ENCODE data around the gene CATSPERZ. TPM values are rescaled to one million over a fixed set of nuclear protein-coding genes. Genes with fewer than 3 reads are reported as not detected.

CATSPERZ gene
- total and polyA plus RNA-seq, 2 of the 13 experiments (the other 11 are each of a cell fraction or from before 2014, with no cell fraction given): 0.22 to 0.48 TPM

DNA sequence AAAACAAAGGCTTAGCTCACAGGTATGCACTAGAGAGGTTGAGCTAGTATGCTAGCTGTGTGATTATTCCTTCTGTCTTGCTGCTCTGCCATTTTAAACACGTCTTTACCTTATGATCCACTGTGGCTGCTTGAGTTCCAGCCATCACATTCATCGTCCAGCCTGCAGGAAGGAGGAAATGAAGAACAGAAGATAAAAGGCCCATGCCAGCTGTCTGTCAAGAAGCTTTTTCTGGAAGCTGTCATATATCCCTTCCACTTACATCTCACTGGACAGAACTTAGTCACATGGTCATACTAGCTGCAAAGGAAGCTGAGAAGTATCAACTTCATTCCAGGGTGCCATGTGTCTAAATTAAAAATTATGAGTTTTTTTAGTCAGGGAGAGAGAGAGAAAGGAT is 27.2 kb downstream of the CATSPERZ start:
- no TSS peak for BruUV-seq (replicated peaks)
- Histone ChIP-seq H3K27ac (ENCODE audit: extremely low read length, insufficient read depth, low read length) (no peak overlapping the region), H3K4me3 (replicated peaks in 1 of 3; ENCODE audit: insufficient read depth in 1 of 3, low read depth in 2 of 3, low read length in 3 of 3) (no peak overlapping the region), H2AFZ (ENCODE audit: low read length) (no peak overlapping the region), H3K36me3 (replicated peaks in 1 of 2; ENCODE audit: control insufficient read depth in 1 of 2, insufficient read depth in 2 of 2, low read length in 2 of 2) (no peaks in the 10 kb centered on the region), H3K79me2 (ENCODE audit: insufficient read depth, low read length) (no peaks in the 10 kb centered on the region), H3K4me2 (ENCODE audit: low read depth, low read length) (no peak overlapping the region), H3K9ac (ENCODE audit: insufficient read depth, low read depth, low read length) (no peak overlapping the region), H3K4me1 (ENCODE audit: insufficient read depth, low read length) (peaks cover 22% of the 10 kb centered on the region), H3K27me3 (ENCODE audit: control insufficient read depth in 1 of 2, insufficient read depth in 2 of 2, low read length in 2 of 2) (peaks cover under 1 to 7% of the 10 kb centered on the region in 2 experiments; a peak in 3 of 5 replicates), H4K20me1 (ENCODE audit: insufficient read depth, low read length) (no peaks in the 10 kb centered on the region), H3K9me3 (ENCODE audit: low read length) (no peaks in the 10 kb centered on the region)
- TF ChIP-seq ZFP36L1 (CRISPR knock-in tag; IDR thresholded peaks at IDR 0.05) (no peak), CAMTA2 (CRISPR knock-in tag; IDR thresholded peaks at IDR 0.05; ENCODE audit: borderline replicate concordance) (no peak)
- POLR2A ChIA-PET: interaction anchor here (3.2 kb wide), 1 partner anchor 10 kb away, joined by 12 read pairs; the partner anchor contains the start of genes PRDX5 and TRMT112
- WGBS (ENCODE audit: low lambda C conversion rate): 27% methylated on average over 2 of the region's 2 CpGs
- DNase-seq (ENCODE audit: low spot score): no peak
- no peak for ATAC-seq
- intact Hi-C loops (cut with micrococcal nuclease; ENCODE audit: unreplicated experiment) (no loop called here), in situ Hi-C loops (cut with HindIII; ENCODE audit: extremely low pct_ligation_motif_present, low pct_unique_long_range_greater_than_20kb) (no loop called here)
- FAIRE-seq: no peak
- CTCF ChIA-PET (ENCODE audit: low intra/inter-chr PET ratio, low total read pairs): no interaction called here

DNA sequence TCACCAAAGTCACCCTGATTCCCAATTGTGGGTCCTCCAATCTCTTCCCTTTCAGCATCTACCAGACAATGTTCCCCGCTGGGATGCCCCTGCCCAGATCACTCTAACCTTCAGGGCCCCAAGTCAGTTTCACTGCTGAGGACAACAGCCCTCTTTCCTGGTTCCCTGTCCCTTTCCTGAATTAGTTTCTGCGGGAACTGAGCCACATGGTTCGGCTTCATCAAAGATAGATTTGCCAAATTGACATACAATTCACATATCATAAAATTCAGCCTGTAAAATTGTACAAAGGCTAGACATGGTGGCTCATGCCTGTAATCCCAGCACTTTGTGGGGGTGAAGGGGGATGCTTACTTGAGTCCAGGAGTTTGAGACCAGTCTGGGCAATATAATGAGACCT is 27.8 kb downstream of the CATSPERZ start:
- CTCF ChIA-PET (ENCODE audit: low intra/inter-chr PET ratio, low total read pairs): no interaction called here
- in situ Hi-C loops (cut with HindIII; ENCODE audit: extremely low pct_ligation_motif_present, low pct_unique_long_range_greater_than_20kb) (no loop called here), intact Hi-C loops (cut with micrococcal nuclease; ENCODE audit: unreplicated experiment) (no loop called here)
- Histone ChIP-seq H2AFZ (ENCODE audit: low read length) (no peak overlapping the region), H3K36me3 (replicated peaks in 1 of 2; ENCODE audit: control insufficient read depth in 1 of 2, insufficient read depth in 2 of 2, low read length in 2 of 2) (no peaks in the 10 kb centered on the region), H3K9me3 (ENCODE audit: low read length) (no peaks in the 10 kb centered on the region), H3K4me2 (ENCODE audit: low read depth, low read length) (no peak overlapping the region), H3K27me3 (ENCODE audit: control insufficient read depth in 1 of 2, insufficient read depth in 2 of 2, low read length in 2 of 2) (peaks cover 1 to 7% of the 10 kb centered on the region in 2 experiments; a peak in 3 of 5 replicates), H3K79me2 (ENCODE audit: insufficient read depth, low read length) (no peaks in the 10 kb centered on the region), H3K9ac (ENCODE audit: insufficient read depth, low read depth, low read length) (no peak overlapping the region), H3K4me3 (replicated peaks in 1 of 3; ENCODE audit: insufficient read depth in 1 of 3, low read depth in 2 of 3, low read length in 3 of 3) (no peak overlapping the region), H4K20me1 (ENCODE audit: insufficient read depth, low read length) (no peaks in the 10 kb centered on the region), H3K27ac (ENCODE audit: extremely low read length, insufficient read depth, low read length) (no peak overlapping the region), H3K4me1 (ENCODE audit: insufficient read depth, low read length) (peaks cover 22% of the 10 kb centered on the region)
- no peak for FAIRE-seq
- WGBS (ENCODE audit: low lambda C conversion rate): 64% methylated on average over 3 of the region's 3 CpGs
- no peak for DNase-seq (ENCODE audit: low spot score)
- POLR2A ChIA-PET: interaction anchor here (3.2 kb wide), 1 partner anchor 10 kb away, joined by 12 read pairs; the partner anchor contains the start of genes PRDX5 and TRMT112
- no TSS peak for BruUV-seq (replicated peaks)
- no peak for TF ChIP-seq GTF3A (CRISPR knock-in tag; conservative IDR thresholded peaks at IDR 0.05)
- ATAC-seq: no peak

Measured in HepG2 (cell line).